ENCODE data around the gene UBR4.
"Not testable (repeated sequence)": the region's sequence is repeated elsewhere in the genome, so short reads cannot be mapped to it uniquely, and the experiment has no call there.

UBR4 gene

DNA sequence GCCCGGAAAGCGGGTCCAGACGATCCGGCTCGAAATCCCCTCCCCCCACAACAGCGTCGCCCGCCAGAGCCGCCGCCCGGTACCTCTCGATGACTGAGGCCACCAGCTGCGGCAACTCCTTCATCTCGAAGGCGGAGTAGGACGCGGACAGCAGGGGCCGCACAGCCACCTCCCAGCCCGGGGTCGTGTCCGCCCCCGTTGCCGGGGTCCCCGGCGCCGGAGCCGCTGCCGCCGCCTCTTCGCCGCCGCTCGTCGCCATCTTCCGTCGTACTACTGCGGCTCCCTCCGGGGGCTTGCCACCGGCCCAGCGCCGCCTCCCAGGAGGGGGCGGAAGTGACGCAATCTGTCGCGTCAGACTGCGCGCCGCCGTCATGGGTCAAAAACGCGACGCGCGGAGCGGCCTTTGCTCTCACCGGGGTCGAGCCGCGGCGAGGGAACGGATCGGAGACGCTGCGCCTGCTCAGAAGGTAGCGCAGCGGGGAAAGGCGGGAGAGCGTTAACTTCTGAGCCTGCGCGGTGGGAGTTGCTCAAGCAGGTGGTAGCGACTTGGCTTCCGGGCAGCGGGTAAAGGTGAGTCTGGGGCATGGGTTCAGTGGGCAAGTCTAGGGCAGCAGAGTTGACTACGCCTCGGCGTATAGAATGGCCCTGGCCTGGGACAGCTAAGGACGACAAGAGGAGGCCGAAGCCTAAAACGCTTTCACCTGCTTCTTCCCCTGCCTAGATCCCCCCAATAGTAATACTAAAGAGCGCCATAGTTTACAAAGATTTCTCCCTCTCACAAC, at the start of gene UBR4:
Gene UBR4, minus strand, starts transcription at position 277 of the 782 bp plus-strand sequence. Its CDS starts 18 bp downstream, at position 259.
- DNase-seq (ENCODE audit: low read depth in 2 of 2), result peak; percentile 97

DNA sequence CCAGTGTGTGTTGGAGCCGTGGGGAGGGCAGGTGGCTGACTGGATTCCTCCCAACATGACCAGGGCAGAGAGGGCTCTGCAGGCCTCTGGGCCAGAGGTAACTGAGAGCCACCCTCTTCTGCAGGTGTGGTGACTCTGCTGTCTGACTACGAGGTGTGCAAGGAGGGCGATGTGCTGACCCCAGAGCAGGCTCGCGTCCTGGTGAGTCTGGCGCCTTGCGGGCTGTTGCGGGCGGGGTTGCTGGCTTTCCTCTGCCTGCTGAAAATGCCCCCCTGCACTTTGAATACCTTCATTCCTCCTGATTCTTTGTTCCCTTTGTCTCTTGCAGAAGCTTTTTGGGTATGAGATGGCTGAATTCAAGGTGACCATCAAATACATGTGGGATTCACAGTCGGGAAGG, 48.3 kb upstream of the UBR4 start:
- no peak for DNase-seq (ENCODE audit: low read depth in 2 of 2)

DNA sequence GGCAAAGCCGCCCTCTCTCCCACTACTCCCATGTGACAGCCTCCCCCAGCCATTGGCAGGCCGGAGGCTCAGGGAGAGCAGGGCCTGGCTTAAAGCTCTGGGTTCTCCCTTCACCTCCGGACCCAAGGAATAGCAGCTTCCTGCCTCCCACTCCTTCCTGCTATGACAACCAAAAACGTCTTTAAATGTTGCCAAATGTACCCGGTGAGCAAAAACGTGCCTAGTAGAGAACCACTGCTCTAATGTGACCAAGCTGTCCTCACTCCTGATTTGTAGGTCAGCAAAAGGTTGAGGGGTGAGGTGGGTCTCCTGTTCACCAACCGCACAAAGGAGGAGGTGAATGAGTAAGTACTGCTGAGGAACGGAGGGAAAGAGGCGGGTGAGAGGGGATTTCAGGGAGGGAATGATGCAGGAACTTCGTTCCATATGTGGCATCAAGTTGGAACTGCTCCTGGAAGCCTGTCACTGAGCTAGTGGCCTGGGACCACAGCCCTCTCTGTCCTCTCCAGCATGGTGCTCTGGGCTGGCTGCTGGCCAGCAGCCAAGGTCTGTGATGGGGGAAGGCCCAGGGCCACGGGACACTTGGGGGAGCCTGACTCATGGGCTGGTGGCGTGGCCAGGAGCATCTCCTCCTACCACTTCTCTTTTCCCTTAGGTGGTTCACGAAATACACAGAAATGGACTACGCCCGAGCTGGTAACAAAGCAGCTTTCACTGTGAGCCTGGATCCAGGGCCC, 47.3 kb upstream of the UBR4 start:
- no peak for DNase-seq (ENCODE audit: low read depth in 2 of 2)

DNA sequence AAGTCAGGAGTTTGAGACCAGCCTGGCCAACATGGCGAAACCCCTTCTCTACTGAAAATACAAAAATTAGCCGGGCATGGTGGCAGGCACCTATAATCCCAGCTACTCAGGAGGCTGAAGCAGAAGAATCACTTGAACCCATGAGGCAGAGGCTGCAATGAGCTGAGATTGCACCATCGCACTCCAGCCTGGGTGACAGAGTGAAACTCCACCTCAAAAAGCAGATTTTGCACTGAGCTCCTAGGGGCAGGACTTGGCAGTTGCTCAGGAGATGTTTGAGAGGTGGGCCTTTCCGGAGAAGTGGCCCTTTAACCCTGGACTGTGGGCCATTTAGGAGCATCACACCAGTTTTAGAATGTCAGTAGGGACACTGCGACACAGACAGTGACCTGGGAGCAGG, 46.2 kb upstream of the UBR4 start:
- DNase-seq (ENCODE audit: low read depth in 2 of 2), result not testable (repeated sequence)

DNA sequence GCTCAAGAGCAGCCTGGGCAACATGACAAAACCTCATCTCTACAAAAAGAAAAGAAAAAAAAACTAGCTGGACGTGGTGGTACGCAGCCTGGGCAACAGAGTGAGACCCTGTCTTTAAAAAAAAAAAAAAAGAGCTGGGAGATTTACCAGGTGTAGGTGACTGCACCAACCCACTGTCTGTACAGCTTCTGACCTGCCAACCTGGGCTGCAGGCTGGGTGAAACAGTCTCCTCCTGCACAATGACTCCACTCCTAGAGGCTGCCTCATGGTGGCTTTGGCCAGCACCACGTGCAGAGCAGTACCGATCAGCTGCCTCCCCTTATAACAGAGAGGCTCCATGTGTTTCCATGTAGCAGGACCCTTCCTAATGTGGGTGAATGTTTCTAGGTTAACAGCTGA, 45.2 kb upstream of the UBR4 start:
- no peak for DNase-seq (ENCODE audit: low read depth in 2 of 2)

DNA sequence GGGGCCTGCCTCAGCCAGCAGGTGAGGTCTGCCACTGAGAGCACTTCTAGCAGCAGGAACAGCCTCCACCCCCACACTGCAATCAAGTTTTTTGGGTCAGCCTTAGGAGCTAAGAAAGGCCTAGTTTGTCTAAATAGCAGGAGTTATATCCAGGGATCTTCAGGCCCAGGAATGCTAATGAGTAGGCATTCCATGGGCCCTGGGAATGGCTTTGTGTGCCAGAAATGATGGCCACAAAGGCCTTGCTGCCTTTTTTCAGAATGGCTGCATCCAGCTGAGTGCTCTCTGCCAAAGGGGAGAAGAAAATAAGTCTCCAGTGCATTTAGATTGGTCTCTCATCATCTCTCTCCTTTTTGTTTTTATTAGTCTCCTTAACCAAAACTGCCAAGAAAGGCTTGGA, 44.4 kb upstream of the UBR4 start:
- no peak for DNase-seq (ENCODE audit: low read depth in 2 of 2)

DNA sequence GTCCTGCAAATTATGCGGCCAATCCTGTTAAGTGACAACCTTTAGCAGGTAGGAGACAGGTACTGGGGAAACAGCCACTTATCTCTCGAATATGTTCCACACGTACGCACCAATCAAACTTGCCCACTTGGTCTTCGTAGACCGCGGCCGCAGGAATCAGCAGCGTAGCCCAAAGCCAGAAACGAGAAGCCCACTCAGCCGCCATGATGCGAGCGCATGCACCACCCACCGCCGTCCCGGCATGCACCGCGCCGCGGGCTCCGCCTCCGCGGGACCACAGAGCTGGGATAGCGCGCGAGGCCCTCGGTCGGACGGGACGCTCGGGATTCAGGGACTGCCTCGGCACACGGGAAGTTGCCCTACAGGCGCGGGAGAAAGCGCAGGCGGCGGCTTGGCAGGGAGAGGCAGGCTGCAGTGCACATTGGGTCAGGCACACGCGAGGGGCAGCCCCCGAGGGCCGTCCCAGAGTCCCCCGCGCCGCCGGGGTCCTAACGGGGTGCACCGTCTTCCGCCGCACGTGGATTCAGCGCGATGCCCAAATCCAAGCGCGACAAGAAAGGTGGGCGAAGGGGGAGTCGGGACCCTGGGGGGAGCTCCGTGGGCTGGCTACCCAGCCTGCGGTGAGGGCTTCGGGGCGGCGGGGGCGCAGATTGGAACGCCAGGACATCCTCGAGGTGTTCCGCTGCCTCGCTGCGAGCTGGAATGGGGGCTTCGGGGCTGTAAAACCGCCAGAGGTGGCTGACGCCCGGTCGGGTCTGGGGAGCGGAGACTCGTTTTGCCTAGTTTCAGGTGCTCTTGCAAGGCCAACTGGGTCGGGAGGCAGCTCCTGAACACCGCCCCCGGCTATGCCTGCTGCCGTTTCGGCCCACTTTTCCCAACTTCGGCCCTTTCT, 41.5 kb upstream of the UBR4 start, which contains the start of the genes EMC1 and MRTO4:
Gene EMC1, minus strand, starts transcription at position 220 of the 892 bp plus-strand sequence. Its CDS starts 15 bp downstream, at position 205.
Gene MRTO4, plus strand, starts transcription at position 501 of the 892 bp plus-strand sequence. Its CDS starts 31 bp downstream, at position 532.
- peak; percentile 81 to 91 for DNase-seq (ENCODE audit: low read depth in 2 of 2)

DNA sequence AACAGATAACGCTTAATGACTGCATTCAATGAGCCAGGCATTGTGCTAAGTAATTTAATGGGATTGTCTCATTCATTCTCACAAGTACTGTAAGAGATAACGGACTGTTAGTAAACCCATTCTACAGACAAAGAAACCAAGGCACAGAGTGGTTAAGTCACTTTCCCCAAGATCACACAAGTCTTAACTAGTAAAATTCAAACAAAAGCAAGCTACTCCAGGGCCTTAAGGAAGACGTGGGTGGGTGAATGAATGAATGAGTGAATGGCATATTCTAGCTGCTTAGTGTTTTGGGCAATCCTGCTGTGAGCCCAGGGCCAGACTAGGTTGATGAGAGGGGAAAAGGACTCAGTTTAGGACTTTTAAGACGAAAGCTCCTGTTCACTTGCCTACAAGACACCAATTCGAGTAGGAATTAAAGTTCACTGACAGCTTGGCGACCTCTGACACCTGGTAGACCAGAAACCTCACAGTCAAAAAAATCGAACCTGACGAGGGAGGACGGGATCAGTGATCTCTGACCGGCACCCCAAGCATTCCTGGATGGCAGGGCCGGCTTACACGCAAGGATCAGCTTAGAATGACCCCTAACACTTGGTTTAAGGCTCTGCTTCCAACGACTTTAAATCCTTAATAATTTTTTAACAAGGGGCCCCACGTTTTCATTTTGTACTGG, 40.7 kb upstream of the UBR4 start:
- DNase-seq (ENCODE audit: low read depth in 2 of 2), result no peak

DNA sequence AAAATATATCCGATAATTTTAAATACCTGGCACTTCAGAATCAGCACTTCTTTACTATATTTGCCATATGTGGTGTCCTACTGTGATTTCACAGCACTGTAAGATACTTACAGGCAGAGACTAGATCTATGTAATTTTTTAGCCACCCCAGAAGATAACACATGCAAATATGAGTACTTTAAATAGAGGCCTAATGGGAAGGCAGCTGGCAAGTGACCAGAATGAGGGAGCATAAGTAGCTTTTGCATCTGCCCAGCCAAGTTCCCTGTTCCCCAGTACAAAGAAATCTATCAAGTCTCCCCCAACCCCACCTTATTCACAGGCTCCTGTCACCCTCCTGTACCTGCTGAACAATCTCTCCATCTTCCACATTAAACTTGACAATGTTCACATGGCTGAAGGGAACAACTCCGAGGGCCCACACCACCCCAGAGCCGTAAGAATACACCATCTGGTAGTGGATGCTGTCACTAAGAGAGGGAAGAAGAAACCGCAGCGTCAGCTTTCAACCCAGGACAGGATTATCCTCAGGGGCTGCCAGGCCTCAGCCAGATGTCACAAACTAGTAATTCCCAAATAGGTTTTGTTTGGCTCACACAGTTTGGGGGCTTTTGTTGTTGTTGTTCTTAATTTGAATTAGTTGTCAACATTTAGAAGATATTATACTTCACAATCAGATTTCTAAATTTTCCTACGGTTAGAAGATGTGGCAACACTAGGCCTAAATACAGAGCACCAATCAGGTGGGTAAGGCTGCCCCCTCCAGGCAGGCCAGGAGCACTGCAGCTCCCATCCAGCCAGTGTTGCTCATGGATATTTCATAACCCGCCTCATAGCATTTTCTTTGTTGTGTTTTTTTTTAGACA, 30.8 kb upstream of the UBR4 start:
- peak; percentile 40 to 59 for DNase-seq (ENCODE audit: low read depth in 2 of 2)

DNA sequence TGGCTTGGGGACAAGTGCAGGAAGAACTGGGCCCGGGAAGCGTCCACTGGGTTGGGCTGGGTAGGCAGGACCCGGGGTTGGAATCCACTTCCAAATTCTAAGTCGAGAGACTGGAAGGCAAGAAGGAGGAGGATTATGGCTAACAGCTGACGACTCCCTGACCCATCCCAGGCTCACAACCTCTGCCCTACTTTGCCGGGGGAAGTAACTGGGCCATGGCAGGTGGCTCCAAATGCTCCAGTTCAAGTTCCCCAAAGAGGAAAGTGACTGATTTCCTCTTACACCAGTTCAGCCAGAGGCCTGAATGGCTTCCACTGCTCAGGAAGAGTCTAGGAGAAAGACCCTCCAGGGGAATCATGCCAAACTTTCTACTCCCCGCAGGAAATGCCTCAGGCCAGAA, 29.8 kb upstream of the UBR4 start:
- no peak for DNase-seq (ENCODE audit: low read depth in 2 of 2)

DNA sequence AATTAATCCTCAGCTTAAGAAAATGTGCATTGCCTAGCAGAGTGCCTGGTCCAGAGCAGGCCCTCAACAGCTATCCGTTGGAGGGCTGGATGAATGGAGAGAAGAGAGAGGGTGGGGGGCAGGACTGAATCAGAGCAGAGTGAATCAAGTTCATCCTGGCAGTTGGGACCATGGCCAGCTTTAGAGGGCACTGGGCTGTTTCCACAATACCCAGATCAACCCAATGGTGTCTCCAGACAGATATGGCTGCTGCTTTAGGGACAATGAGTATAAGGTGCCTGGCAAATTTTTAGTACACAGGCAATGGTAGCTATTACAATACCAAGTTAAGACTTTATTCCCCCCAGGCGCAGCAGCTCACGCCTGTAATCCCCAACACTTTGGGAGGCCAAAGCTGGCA, 24.2 kb upstream of the UBR4 start:
- no peak for DNase-seq (ENCODE audit: low read depth in 2 of 2)

DNA sequence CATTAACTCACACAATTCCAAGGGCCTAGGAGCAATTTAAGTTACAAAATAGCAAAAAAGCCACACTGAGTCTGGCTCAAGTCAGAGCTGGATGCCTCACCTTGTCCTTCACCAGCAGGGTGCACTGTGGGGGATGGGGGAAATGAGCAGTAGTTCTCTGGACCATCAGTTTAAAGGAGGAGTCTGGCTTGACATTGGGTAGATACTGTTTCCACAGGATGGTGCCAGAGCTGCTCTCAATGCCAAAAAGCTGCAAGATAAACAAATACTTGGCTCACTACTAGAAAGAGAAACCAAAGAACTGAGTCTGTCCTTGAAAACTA, 22.4 kb upstream of the UBR4 start:
- no peak for DNase-seq (ENCODE audit: low read depth in 2 of 2)

DNA sequence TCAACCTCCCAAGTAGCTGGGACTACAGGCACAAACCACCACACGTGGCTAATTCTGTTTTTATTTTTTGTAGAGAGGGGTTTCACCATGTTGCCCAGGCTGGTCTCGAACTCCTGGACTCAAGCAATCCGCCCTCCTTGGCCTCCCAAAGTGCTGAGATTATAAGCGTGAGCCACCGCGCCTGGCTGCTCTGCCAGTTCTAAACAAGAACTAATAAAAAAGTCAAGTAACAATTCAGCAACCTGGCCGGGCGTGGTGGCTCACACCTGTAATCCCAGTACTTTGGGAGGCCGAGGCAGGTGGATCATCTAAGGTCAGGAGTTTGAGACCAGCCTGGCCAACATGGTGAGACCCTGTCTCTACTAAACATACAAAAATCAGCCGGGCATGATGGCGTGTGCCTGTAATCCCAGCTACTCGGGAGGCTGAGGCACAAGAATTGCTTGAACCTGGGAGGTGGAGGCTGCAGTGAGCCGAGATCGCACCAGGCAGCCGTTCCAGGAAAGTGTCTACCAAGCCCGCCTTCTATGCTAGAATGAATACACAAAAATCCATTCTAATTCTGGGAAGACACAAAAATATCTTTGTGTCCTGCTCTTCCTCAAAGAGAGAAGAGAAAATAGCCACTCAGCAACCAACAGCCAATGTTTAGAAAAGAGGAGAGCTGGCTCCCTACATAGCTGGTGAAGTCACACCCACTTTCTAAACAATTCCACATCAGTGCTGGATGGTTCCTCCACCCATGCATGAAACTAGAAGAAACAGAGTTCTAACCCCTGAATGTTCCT, 21.9 kb upstream of the UBR4 start:
- DNase-seq (ENCODE audit: low read depth in 2 of 2), result not testable (repeated sequence)

DNA sequence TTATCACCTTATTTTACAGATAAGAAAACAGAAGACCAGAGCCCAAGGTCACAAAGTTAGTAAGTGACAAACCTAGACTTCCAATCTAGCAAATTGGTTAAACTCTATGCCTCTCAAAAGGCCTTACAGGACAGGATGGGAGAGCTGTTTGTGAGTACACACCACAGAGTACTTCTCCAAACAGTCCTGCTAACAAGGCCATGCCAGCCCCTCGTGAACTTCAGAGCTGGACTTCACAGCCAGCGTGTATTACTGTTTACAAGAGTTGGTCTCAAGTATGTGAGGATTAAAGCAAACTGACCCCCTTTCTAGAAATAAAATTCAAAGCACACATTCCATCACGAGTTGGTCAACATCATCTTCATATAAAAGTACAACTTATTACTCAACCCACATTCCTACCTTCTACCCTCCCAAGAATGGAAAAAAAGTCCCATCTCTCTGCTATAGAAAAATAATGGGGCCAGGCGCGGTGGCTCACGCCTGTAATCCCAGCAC, 19.8 kb upstream of the UBR4 start:
- no peak for DNase-seq (ENCODE audit: low read depth in 2 of 2)

DNA sequence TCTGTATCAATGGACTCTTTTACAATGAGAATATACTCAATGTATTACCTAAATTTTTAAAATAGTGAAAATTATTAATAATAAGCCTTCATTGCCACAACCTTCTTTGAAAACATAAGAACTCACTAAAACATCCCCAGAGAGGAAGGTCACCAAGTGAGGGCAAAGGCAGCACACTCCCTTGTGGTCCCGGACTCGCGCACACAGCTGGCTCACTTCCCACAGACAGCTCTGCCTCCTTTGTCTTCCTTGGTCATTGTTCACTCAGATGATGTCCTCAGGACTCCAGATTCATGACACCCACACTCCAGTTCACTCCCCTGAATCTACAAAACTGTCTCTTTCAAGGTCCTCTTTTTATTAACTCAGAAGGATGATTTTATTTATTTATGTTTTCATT, 19.2 kb upstream of the UBR4 start:
- no peak for DNase-seq (ENCODE audit: low read depth in 2 of 2)

DNA sequence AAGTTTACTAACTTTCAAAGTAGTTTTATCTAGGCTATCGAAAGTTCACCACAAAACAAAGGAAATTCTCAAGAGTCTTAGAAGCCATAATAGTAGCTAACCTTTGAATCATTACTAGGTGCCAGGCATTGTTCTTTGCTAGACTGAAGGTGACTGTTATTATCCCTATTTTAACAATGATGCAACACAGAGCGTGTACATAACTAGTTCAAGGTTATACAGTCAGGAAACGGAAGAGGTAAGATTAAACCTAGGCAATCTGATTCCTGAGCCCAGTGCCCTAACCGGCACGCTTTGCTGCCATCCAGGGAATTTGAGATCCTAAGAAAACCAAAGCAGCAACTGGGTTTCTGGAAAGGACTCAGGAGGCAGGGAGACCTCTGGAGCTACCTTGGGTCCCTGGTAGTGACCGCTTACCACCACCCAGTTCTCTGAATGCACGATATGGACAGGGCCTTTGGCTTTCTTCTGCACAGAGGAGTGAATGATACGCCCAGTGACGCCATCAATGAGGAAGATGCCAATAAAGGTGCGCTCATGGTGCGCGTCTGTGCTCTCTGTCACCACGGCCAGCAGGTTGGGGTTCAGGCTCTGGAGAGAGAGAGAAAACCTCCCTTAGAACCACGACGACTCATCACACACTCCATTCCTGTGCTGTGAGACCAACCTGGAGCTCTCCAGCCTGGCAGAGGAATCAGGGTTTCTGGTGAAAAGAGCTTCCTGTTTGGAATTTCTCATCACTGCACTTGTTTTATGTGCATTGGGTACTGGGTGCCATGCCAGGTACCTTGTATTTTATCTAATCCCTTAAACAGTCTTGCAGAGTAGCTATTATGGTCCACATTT, 13.1 kb upstream of the UBR4 start:
- DNase-seq (ENCODE audit: low read depth in 2 of 2), result no peak

DNA sequence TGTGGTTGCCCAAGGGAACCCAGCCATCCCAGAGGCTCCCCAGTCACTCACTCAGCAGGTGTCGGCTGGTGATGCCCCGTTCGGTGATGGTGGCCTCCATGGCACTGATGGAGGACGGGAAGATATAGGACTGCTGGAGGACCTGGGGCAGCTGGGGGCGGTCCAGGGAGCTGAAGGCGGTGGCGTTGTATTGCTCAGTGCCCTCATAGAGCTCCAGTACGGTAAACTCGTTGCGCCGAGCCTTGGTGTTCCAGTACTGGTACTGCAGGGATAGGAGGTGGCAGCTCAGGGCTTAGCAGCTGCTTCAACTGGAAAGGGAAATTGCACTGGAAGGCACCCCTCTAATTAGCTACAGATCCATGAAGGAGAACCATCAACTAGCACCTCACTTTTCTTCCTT, 12.5 kb upstream of the UBR4 start:
- no peak for DNase-seq (ENCODE audit: low read depth in 2 of 2)

DNA sequence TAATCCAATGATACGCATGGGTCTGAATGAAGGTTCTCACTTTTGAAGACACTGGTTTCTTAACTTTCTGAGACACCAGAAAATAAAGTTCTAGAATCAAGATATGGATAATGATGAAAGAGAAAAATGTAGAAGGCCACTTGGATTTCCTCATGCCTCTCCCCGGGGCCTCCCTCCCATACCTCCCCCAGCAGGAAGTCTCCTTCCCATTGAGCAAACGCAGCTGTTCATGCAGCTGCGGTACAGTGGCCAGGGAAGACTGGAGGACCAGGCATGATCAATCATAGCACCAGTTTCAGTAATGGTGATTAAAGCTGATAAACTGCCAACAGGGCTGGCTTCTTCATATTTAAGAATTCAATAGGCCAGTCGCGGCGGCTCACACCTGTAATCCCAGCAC, 10.9 kb upstream of the UBR4 start:
- no peak for DNase-seq (ENCODE audit: low read depth in 2 of 2)

Data from stimulated activated CD4-positive, alpha-beta T cell treated with anti-CD3 and anti-CD28 coated beads, Interleukin-12 subunit alpha, Interleukin-12 subunit beta, amount 100 ng/mL, for 24 hours (primary cell).